H1 (cell line): ENCODE results near the gene MYPN. TPM values are rescaled to one million over a fixed set of nuclear protein-coding genes. Genes with fewer than 3 reads are reported as not detected.

Source experiments
- CEBPB ChIP-seq: IDR thresholded peaks from 2 replicates; pipeline ENCODE4 v1.6.1; 2012; ENCODE audit warnings: low read depth, low read length
- CHD7 ChIP-seq: fragments of 300-600 bp; sonication (generic); IDR thresholded peaks from 2 replicates; pipeline ENCODE4 v1.7.1; 2012; ENCODE audit warnings: low read length, moderate library complexity, mild to moderate bottlenecking, inconsistent platforms; ENCODE audit not compliant: insufficient replicate concordance
- CREB1 ChIP-seq: IDR thresholded peaks from 2 replicates; pipeline ENCODE4 v1.6.1; 2012; ENCODE audit warnings: inconsistent platforms
- EGR1 ChIP-seq: IDR thresholded peaks from 2 replicates; pipeline ENCODE4 v1.6.1; 2011; ENCODE audit warnings: low read depth, low read length, borderline replicate concordance
- PHF8 ChIP-seq: fragments of 200-600 bp; sonication (generic); conservative IDR thresholded peaks from 2 replicates; pipeline ENCODE4 v1.7.1; 2012; ENCODE audit warnings: low read depth, mild to moderate bottlenecking, inconsistent platforms, low read length, moderate library complexity
- POLR2A ChIP-seq, 2 experiments: IDR thresholded peaks; 1 replicate in 1 of 2; 2 replicates in 1 of 2; pipeline ENCODE4 v1.6.1; 2011; ENCODE audit warnings: low read depth in 2 of 2, low read length in 2 of 2, mild to moderate bottlenecking in 2 of 2; ENCODE audit errors: control extremely low read depth in 1 of 2
- POLR2AphosphoS5 ChIP-seq: IDR thresholded peaks from 2 replicates; pipeline ENCODE4 v1.6.1; 2011; ENCODE audit warnings: low read depth, low read length
- TAF7 ChIP-seq: optimal IDR thresholded peaks from 2 replicates; pipeline ENCODE3; 2011; ENCODE audit warnings: low read depth, mild to moderate bottlenecking, inconsistent platforms, low read length, moderate library complexity, borderline replicate concordance
- TCF12 ChIP-seq: IDR thresholded peaks from 2 replicates; pipeline ENCODE4 v1.6.1; 2011; ENCODE audit warnings: low read depth, mild to moderate bottlenecking, low read length
- USF2 ChIP-seq: IDR thresholded peaks from 2 replicates; pipeline ENCODE4 v1.6.1; 2011; ENCODE audit warnings: low read length, improper control_type of control experiment
- YY1 ChIP-seq: IDR thresholded peaks from 2 replicates; pipeline ENCODE4 v1.6.1; 2011; ENCODE audit warnings: low read depth, mild to moderate bottlenecking, low read length
- ZNF274 ChIP-seq: IDR thresholded peaks from 2 replicates; pipeline ENCODE4 v1.7.0; 2012; ENCODE audit warnings: low read length, borderline replicate concordance; ENCODE audit errors: extremely low read depth
- polyA plus RNA-seq, 7 experiments: library from polyadenylated mRNA; depleted of rRNA in 3 of 7; stranded (reverse) in 5 of 7; unstranded in 2 of 7; fragments of >200 nt in 5 of 7; fragments of 200-250 nt in 2 of 7; gene quantifications; 1 replicate in 5 of 7; 2 replicates in 1 of 7; 4 replicates in 1 of 7; pipeline versions ENCODE4 v1.2.1 to v1.2.3, GENCODE V29; 2011 to 2013; ENCODE audit warnings: missing spikeins in 2 of 7, mixed read lengths in 2 of 7
- total RNA-seq: library from RNA; stranded (reverse); fragmentation: NEBNext Ultra II Directional; extraction: Animal tissue kit (Norgen Biotek cat#: 25700); gene quantifications from 2 replicates; pipeline ENCODE4 v1.2.1, GENCODE V29; 2021

The MYPN gene
- total and polyA plus RNA-seq, 2 of the 8 experiments (the other 6 are each of a cell fraction or from before 2014, with no cell fraction given) = not detected

- TF ChIP-seq CHD7 (no peak), EGR1 (peak; percentile 7; the same call in 1 of the 2 replicates), POLR2AphosphoS5 (peak; percentile 53; the same call in 1 of the 2 replicates), USF2 (no peak), TAF7 (no peak), CEBPB (no peak), TCF12 (peak; percentile 85), ZNF274 (no peak), POLR2A (IDR thresholded peaks at IDR 0.05; ENCODE audit: control extremely low read depth in 1 of 2, low read depth in 2 of 2, low read length in 2 of 2) (no peak), PHF8 (no peak), YY1 (no peak), CREB1 (no peak)
These were observed 141.9 kb downstream of the MYPN start (continued) for GRCh38 chr10:68251151-68251550.
